HUES64 (cell line): ENCODE measurements around the gene GLCE.

ENCODE experiments used
- H3K27ac ChIP-seq: 2 replicates; pipeline ENCODE4 v1.7.0; 2013; ENCODE audit warnings: low read depth, low read length, inconsistent platforms
- H3K27me3 ChIP-seq: 2 replicates; pipeline ENCODE4 v1.6.1; 2013; ENCODE audit warnings: mild to moderate bottlenecking, low read length; ENCODE audit not compliant: insufficient read depth
- H3K36me3 ChIP-seq: 2 replicates; pipeline ENCODE4 v1.6.1; 2013; ENCODE audit warnings: mild to moderate bottlenecking, low read length; ENCODE audit not compliant: insufficient read depth
- H3K4me1 ChIP-seq: 2 replicates; pipeline ENCODE4 v1.6.1; 2013; ENCODE audit warnings: mild to moderate bottlenecking, low read length, moderate library complexity; ENCODE audit not compliant: insufficient read depth
- H3K4me3 ChIP-seq: 2 replicates; pipeline ENCODE4 v1.5.1; 2013; ENCODE audit warnings: mild to moderate bottlenecking, low read length, moderate library complexity
- H3K9ac ChIP-seq: 2 replicates; pipeline ENCODE4 v1.6.1; 2013; ENCODE audit warnings: mild to moderate bottlenecking, low read depth, low read length
- H3K9me3 ChIP-seq: 2 replicates; pipeline ENCODE4 v1.6.1; 2013; ENCODE audit warnings: low read depth, low read length; ENCODE audit not compliant: insufficient read depth
- WGBS: fragments of 150-250, 120-280 bp; methylation state at CpG from one replicate; pipeline ENCODE4 v1.1.7; 2013; ENCODE audit warnings: missing lambda C conversion rate; 5-methylcytosine and 5-hydroxymethylcytosine counted together

GLCE gene

GRCh38 chr15:69138963-69139362 is 21.5 kb upstream of the GLCE start:
- no peak overlapping the region for H3K27ac ChIP-seq
- no peaks in the 10 kb centered on the region for H3K4me1 ChIP-seq
- no peaks in the 10 kb centered on the region for H3K36me3 ChIP-seq
- H3K9me3 ChIP-seq = no peaks in the 10 kb centered on the region
- WGBS = 68% methylated on average over 4 of the region's 4 CpGs
- H3K27me3 ChIP-seq = peaks cover 4% of the 10 kb centered on the region; the same call in 1 of the 2 replicates
- H3K9ac ChIP-seq = no peak overlapping the region
- no peak overlapping the region for H3K4me3 ChIP-seq

- 93% methylated on average over 12 of the region's 13 CpGs for whole genome bisulfite sequencing
- Histone ChIP-seq H3K4me3 (no peak overlapping the region), H3K9ac (no peak overlapping the region)
Measured at GRCh38 chr15:69140306-69140705, 20.1 kb upstream of the GLCE start.

GRCh38 chr15:69141286-69141701 is 19.1 kb upstream of the GLCE start:
- 88% methylated on average over 3 of the region's 3 CpGs for WGBS
- no peaks in the 10 kb centered on the region for H3K9me3 ChIP-seq
- peaks cover 4% of the 10 kb centered on the region; the same call in 1 of the 2 replicates for H3K27me3 ChIP-seq
- no peaks in the 10 kb centered on the region for H3K36me3 ChIP-seq
- H3K9ac ChIP-seq = no peak overlapping the region
- H3K4me1 ChIP-seq = no peaks in the 10 kb centered on the region; the same call in 1 of the 2 replicates
- no peak overlapping the region for H3K4me3 ChIP-seq
- no peak overlapping the region for H3K27ac ChIP-seq

More at GRCh38 chr15:69140306-69140705, 20.1 kb upstream of the GLCE start:
- Histone ChIP-seq H3K27me3 (peaks cover 4% of the 10 kb centered on the region; the same call in 1 of the 2 replicates), H3K4me1 (no peaks in the 10 kb centered on the region), H3K9me3 (no peaks in the 10 kb centered on the region), H3K27ac (no peak overlapping the region), H3K36me3 (no peaks in the 10 kb centered on the region)

GRCh38 chr15:69141833-69142232 is 18.6 kb upstream of the GLCE start:
- H3K27me3 ChIP-seq = peaks cover 4% of the 10 kb centered on the region; the same call in 1 of the 2 replicates
- WGBS = 90% methylated on average over 1 of the region's 1 CpG
- no peaks in the 10 kb centered on the region for H3K9me3 ChIP-seq

GRCh38 chr15:69143756-69144436 is 16.5 kb upstream of the GLCE start:
- Histone ChIP-seq H3K27me3 (peaks cover 4% of the 10 kb centered on the region; the same call in 1 of the 2 replicates), H3K36me3 (no peaks in the 10 kb centered on the region), H3K9me3 (no peaks in the 10 kb centered on the region), H3K9ac (no peak overlapping the region), H3K27ac (no peak overlapping the region), H3K4me1 (no peaks in the 10 kb centered on the region; the same call in 1 of the 2 replicates), H3K4me3 (no peak overlapping the region)
- 91% methylated on average over 4 of the region's 4 CpGs for WGBS

More at GRCh38 chr15:69141833-69142232, 18.6 kb upstream of the GLCE start:
- Histone ChIP-seq H3K4me3 (no peak overlapping the region), H3K27ac (no peak overlapping the region), H3K36me3 (no peaks in the 10 kb centered on the region), H3K4me1 (no peaks in the 10 kb centered on the region; the same call in 1 of the 2 replicates), H3K9ac (no peak overlapping the region)

GRCh38 chr15:69144530-69144929 is 15.9 kb upstream of the GLCE start:
- H3K36me3 ChIP-seq = no peaks in the 10 kb centered on the region
- H3K4me1 ChIP-seq = no peaks in the 10 kb centered on the region; the same call in 1 of the 2 replicates
- H3K27me3 ChIP-seq = peaks cover 4% of the 10 kb centered on the region; the same call in 1 of the 2 replicates
- H3K4me3 ChIP-seq = no peak overlapping the region
- 77% methylated on average over 5 of the region's 5 CpGs for WGBS
- no peak overlapping the region for H3K27ac ChIP-seq
- H3K9ac ChIP-seq = no peak overlapping the region
- H3K9me3 ChIP-seq = no peaks in the 10 kb centered on the region

GRCh38 chr15:69145149-69145693 is 15.2 kb upstream of the GLCE start:
- Histone ChIP-seq H3K27ac (no peak overlapping the region), H3K4me1 (no peaks in the 10 kb centered on the region; the same call in 1 of the 2 replicates), H3K4me3 (no peak overlapping the region), H3K36me3 (no peaks in the 10 kb centered on the region), H3K9me3 (no peaks in the 10 kb centered on the region), H3K9ac (no peak overlapping the region), H3K27me3 (peaks cover 4% of the 10 kb centered on the region; the same call in 1 of the 2 replicates)
- 93% methylated on average over 1 of the region's 1 CpG for WGBS

GRCh38 chr15:69145694-69146492 is 14.5 kb upstream of the GLCE start:
- no peak overlapping the region for H3K27ac ChIP-seq
- H3K9me3 ChIP-seq = no peaks in the 10 kb centered on the region
- no peaks in the 10 kb centered on the region for H3K27me3 ChIP-seq
- H3K9ac ChIP-seq = no peak overlapping the region
- H3K4me3 ChIP-seq = no peak overlapping the region
- no peaks in the 10 kb centered on the region; the same call in 1 of the 2 replicates for H3K4me1 ChIP-seq
- WGBS = 69% methylated on average over 7 of the region's 7 CpGs
- no peaks in the 10 kb centered on the region for H3K36me3 ChIP-seq

- H3K27me3 ChIP-seq = no peaks in the 10 kb centered on the region
- no peak overlapping the region for H3K9ac ChIP-seq
- no peak overlapping the region for H3K4me3 ChIP-seq
- no peaks in the 10 kb centered on the region for H3K9me3 ChIP-seq
- no peaks in the 10 kb centered on the region; the same call in 1 of the 2 replicates for H3K4me1 ChIP-seq
- no peaks in the 10 kb centered on the region for H3K36me3 ChIP-seq
- no peak overlapping the region for H3K27ac ChIP-seq
- 97% methylated on average over 9 of the region's 9 CpGs for WGBS
Measured at GRCh38 chr15:69146724-69147435, 13.6 kb upstream of the GLCE start.

GRCh38 chr15:69148465-69148864 is 12.0 kb upstream of the GLCE start:
- Histone ChIP-seq H3K36me3 (no peaks in the 10 kb centered on the region), H3K27ac (no peak overlapping the region), H3K9me3 (no peaks in the 10 kb centered on the region), H3K4me1 (no peaks in the 10 kb centered on the region; the same call in 1 of the 2 replicates), H3K27me3 (no peaks in the 10 kb centered on the region), H3K9ac (no peak overlapping the region), H3K4me3 (no peak overlapping the region)
- 92% methylated on average over 1 of the region's 1 CpG for WGBS
